Left cardiac atrium (tissue), 4 donors: ENCODE results near the gene EHF. TPM values are rescaled to one million over a fixed set of nuclear protein-coding genes. Genes with fewer than 3 reads are reported as not detected.

Source experiments
- ATAC-seq, 2 donors: fragments of 200-7000 bp; cut with Tn5 transposase; one replicate each; pipeline ENCODE4 v1.9.1; 2020; ENCODE audit warnings: mild to moderate bottlenecking in 2 of 2, moderate library complexity in 2 of 2
- DNase-seq: peaks from one replicate; pipeline ENCODE4 v3.0.0-alpha.2; 2020
- intact Hi-C, 2 donors: fragments of 100-400 bp; cut with DNase I; formaldehyde crosslinking; loops; one replicate each; pipeline versions ENCODE4 v1.14.1 to v1.15.1; 2022 to 2023
- total RNA-seq, 2 donors: library from RNA; stranded (reverse); fragmentation: NEBNext Ultra II Directional; extraction: Animal tissue kit (Norgen Biotek cat#: 25700); gene quantifications; one replicate each; pipeline ENCODE4 v1.2.1, GENCODE V29; 2021
- donor health status: DM: no; HTN: yes; CAD: no.
- donor health status: DM: no; HTN: yes; CAD: no; lungs with severe emphysema.
- donor health status: DM: yes; HTN: yes; CAD: no.
- donor health status: Dilated cardiomyopathy.

The EHF gene
- total RNA-seq, 2 donors from 2014 or later, result 0.65 to 0.82 TPM

DNA sequence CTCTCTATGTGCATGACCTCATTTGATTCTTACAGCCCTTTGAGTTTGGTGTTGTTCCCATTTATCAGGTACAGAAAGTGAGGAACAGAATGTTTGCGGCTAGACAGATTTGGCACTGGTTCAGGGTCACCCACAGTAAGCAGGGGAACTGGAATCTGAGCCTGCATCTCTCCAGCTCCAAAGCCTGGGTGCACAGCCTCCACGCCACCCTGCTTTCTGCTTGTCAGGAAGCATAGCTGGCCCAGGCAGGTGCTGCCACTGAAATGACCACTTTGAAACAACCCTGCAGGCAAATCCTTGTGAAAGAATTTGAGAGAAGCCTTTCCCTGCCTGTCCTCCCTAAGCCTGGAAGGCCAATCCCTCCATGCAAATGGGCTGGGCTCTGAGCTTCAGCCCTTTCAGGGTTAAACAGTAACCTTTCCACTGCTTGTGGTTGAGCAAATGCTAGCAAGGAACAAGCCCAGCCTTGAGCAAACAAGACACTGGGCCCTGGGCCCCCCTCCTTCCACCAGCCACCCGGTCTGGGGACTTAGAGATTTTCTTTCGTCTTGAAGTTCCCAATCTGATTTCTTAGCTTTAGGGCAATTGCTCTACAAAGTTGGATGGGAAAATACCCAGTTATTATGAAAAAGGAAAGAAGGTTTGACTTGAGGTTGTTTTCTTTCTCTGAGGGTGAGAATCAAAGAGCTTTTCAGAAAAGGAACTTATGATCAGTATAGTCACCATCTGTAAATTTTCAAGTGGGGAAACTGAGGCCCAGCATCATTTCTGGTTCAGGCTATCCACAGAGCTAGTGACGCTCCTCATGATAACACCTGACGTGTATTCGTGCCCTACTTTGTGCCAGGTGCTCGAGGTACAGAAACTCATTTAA is 19.4 kb downstream of the EHF start:
- DNase-seq (no peak), ATAC-seq (peak in 1 of 2 donors; percentile 72)
- intact Hi-C loops, result no loop called here

DNA sequence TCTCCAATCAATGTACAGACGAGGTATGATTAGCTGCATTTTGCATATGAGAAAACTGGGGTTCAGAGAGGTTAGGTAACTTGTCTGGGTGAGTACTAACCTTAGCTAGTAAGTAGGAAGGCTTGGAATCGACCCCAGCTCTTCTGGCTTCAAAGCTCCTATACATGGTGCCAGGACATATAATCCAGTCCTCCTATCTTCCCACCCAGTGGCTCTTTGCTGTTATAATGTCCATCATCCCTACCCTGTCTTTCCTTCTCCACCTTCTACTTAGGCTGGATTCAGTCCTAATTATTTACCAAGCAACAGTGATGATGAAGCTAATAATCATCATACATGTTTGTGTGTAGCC is 20.0 kb downstream of the EHF start:
- ATAC-seq (no peak), DNase-seq (no peak)
- intact Hi-C loops, result no loop called here

GRCh38 chr11:34641456-34641855 is 20.6 kb downstream of the EHF start:
- intact Hi-C loops, result no loop called here
- no peak for ATAC-seq
- no peak for DNase-seq

GRCh38 chr11:34642001-34642554 is 21.2 kb downstream of the EHF start:
- DNase-seq (no peak), ATAC-seq (no peak)
- intact Hi-C loops, result no loop called here

GRCh38 chr11:34642873-34643272 is 22.0 kb downstream of the EHF start:
- ATAC-seq, result no peak

DNA sequence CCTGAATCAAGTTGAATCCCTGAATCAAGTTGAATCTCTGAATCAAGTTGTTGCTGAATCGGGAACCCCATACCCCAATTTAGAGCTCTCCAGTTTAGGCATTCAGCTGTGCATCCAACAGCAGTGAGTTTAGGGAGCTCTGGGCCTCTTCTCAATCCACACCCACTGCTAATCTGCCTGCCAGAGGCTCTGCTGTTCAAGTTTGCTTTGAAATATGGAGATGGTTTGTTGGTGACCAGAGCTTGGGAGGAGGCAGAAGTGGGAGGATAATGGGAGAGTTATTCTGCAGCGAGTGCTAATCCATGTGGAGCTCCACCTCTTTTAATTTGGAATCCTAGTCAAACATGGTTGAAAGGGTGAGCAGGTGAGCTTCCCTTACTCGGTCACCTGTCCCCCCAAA is 22.4 kb downstream of the EHF start:
- ATAC-seq (no peak), DNase-seq (no peak)
- intact Hi-C loops, result no loop called here

More at GRCh38 chr11:34642873-34643272, 22.0 kb downstream of the EHF start:
- intact Hi-C loops, result no loop called here
- DNase-seq, result no peak

DNA sequence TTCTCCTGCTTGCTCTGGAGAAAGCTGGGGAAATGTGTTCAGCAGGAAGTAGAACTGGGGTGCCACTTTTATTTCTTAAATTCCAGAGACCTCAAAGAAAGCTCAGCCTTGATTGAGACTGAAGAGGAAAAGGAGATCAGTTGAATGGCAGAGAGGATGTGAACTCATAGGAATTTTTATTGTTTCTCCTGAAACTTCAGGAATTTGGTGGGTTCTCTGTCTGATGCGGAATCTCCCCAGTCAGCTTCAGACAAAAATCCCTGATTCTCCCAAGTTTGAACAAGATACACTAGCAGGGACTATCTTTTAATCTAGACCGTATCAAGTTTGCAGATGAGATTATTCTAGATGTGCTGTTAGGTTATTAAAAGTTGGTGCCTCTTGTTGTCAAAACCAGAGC is 23.0 kb downstream of the EHF start:
- ATAC-seq, result no peak
- intact Hi-C loops, result no loop called here
- no peak for DNase-seq

DNA sequence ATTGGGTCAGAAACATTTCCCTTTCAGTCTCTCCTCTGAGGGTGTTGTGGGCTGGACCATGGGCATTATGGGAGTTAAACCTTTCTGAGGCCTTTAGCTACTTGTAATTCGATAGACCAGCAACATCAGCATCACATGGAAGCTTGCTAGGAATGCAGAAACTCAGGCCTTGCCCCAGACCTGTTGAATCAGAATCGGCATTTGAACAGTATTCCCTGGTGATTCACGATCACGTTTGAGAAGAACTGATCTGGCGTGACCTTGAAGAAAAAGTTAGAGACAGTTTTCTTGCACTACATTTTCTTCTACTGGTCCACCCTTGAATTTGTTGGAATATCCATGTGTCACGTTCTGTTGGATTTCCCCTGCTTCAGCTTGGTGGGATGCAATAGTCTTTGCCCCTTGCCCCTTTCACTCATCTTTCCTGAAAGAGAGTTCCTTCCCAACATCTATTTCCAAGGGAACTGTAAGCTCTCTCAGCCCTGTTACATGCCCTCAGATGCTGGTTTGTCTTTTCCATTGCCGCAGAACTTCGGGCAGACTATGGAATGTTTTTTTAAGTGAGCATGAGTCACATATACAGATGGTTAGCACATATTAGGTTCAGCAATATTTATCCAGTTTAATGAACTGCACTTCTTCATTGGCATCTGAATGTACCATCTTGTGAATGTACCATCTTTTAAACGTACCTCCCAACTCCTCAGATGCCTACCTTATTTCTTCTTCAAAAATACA is 23.9 kb downstream of the EHF start:
- intact Hi-C loops, result no loop called here
- DNase-seq (no peak), ATAC-seq (no peak)

- DNase-seq (no peak), ATAC-seq (no peak)
- intact Hi-C loops, result no loop called here
These were observed 25.5 kb downstream of the EHF start for GRCh38 chr11:34646431-34646830.

DNA sequence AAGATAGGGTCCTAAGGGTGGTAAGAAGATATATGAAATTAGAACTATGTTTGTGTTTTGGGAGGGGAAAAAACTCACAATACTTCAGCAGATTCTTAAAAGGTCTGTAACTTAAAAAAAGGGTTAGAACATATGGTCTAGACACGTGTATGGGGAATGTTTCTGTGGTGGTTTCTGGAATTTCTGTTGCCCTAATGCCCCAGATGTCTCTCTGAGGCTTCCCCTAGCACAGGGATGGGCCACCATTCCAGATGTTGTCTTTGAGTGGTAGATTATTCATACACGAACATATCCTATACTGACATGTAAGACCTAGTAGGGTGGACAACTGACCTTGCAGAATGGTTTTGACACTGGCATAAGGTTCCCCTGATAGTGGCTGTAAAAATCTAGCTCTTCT is 26.2 kb downstream of the EHF start:
- intact Hi-C loops, result no loop called here
- DNase-seq, result no peak
- ATAC-seq, result no peak

GRCh38 chr11:34647532-34647931 is 26.6 kb downstream of the EHF start:
- DNase-seq, result no peak
- intact Hi-C loops, result no loop called here
- ATAC-seq, result no peak

- no peak for ATAC-seq
- no peak for DNase-seq
- intact Hi-C loops, result no loop called here
These were observed 27.1 kb downstream of the EHF start for GRCh38 chr11:34648036-34648435.

- no peak for ATAC-seq
- DNase-seq, result no peak
- intact Hi-C loops, result no loop called here
These were observed 28.7 kb downstream of the EHF start for GRCh38 chr11:34649597-34649996.

- DNase-seq (no peak), ATAC-seq (peak; percentile 37 to 44)
- intact Hi-C loops, result no loop called here
These were observed 29.6 kb downstream of the EHF start for GRCh38 chr11:34650528-34650927.

DNA sequence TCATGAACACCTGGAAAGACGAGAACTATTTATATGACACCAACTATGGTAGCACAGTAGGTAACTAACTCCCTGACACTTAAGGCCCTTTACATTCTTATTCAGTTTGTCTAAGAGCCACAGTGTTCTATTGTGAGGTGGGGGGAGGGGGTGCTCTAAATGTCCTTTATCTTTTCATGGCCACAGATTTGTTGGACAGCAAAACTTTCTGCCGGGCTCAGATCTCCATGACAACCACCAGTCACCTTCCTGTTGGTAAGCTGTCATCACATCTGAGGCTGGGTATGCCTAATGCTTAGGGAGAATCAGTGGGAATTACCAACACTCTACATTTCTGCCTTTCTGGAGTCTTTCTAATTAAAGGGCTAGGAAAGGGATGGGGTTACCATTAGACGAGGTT is 30.7 kb downstream of the EHF start:
- intact Hi-C loops, result no loop called here

GRCh38 chr11:34652191-34652973 is 31.5 kb downstream of the EHF start:
- ATAC-seq, result no peak
- intact Hi-C loops, result no loop called here

More for the DNA sequence above, 30.7 kb downstream of the EHF start:
- DNase-seq (no peak), ATAC-seq (no peak)

DNA sequence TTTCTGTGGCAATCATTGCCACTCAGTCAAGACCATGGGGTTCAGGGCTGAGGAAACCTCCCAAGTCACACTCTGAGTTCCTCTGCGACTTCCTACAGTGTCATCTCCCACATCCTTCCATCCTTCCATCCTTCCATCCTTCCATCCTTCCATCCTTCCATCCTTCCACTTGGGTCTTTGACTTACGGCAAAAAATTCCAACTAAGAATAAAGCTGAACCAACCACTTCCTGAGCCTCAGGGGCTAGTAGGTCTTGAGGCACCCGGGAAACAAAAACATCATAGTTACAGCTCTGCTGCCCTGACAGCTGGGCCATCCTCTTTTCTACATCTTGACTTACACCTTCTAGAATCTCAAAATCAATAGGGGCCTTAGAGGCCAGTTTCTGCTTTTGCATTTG is 32.1 kb downstream of the EHF start:
- no peak for DNase-seq
- ATAC-seq, result no peak
- intact Hi-C loops, result no loop called here

More at GRCh38 chr11:34652191-34652973, 31.5 kb downstream of the EHF start:
- no peak for DNase-seq

GRCh38 chr11:34653851-34654482 is 33.1 kb downstream of the EHF start:
- ATAC-seq (peak; percentile 32 to 57), DNase-seq (no peak)
- intact Hi-C loops, result no loop called here
